MCF 10A (cell line): ENCODE measurements around the gene ADGRL3. TPM values are rescaled to one million over a fixed set of nuclear protein-coding genes. Genes with fewer than 3 reads are reported as not detected.

Experiments
- BruUV-seq: library from RNA; stranded (reverse); fragments of 400-500 nt; replicated peaks from 2 replicates; lab custom pipeline; 2021; lab: Mats Ljungman, UMichigan
- CTCF ChIA-PET: fragments of 300-600 bp; sonication (Branson Sonifier 250); formaldehyde crosslinking; extraction: SDS; loops from one replicate; lab custom pipeline; 2021; ENCODE audit warnings: antibody characterized with exemption, inconsistent platforms; lab: Yijun Ruan, JAX
- POLR2A ChIA-PET: fragments of 300-600, 350-650 bp; sonication (Branson Sonifier 250); formaldehyde crosslinking; extraction: SDS; loops from one replicate; lab custom pipeline; 2020; ENCODE audit warnings: antibody characterized with exemption, inconsistent platforms; lab: Yijun Ruan, JAX
- DNase-seq: peaks from one replicate; pipeline ENCODE4 v3.0.0-alpha.2; 2018; ENCODE audit not compliant: unreplicated experiment
- H3K27ac Mint-ChIP-seq: one replicate; pipeline ENCODE4 v1.8.0; 2022; ENCODE audit warnings: mild to moderate bottlenecking, low read depth, mixed read lengths; ENCODE audit not compliant: unreplicated experiment
- H3K27me3 Mint-ChIP-seq: one replicate; pipeline ENCODE4 v1.8.0; 2022; ENCODE audit warnings: mixed read lengths; ENCODE audit not compliant: insufficient read depth, unreplicated experiment
- H3K36me3 Mint-ChIP-seq: one replicate; pipeline ENCODE4 v1.8.0; 2022; ENCODE audit warnings: mild to moderate bottlenecking, moderate library complexity, mixed read lengths; ENCODE audit not compliant: insufficient read depth, unreplicated experiment
- H3K4me1 Mint-ChIP-seq: one replicate; pipeline ENCODE4 v1.8.0; 2022; ENCODE audit warnings: mixed read lengths; ENCODE audit not compliant: insufficient read depth, unreplicated experiment
- H3K4me3 Mint-ChIP-seq: one replicate; pipeline ENCODE4 v1.8.0; 2022; ENCODE audit warnings: mild to moderate bottlenecking, moderate library complexity, mixed read lengths; ENCODE audit not compliant: unreplicated experiment
- H3K9me3 Mint-ChIP-seq: one replicate; pipeline ENCODE4 v1.8.0; 2022; ENCODE audit warnings: mixed read lengths; ENCODE audit not compliant: unreplicated experiment
- intact Hi-C: fragments of 100-400 bp; cut with micrococcal nuclease; formaldehyde crosslinking; loops from 2 replicates; pipeline ENCODE4 v1.14.1; 2022
- total RNA-seq: library from RNA; stranded (reverse); gene quantifications from 2 replicates; pipeline ENCODE4 v1.2.3, GENCODE V29; 2022
- TF ChIP-seq, protein P1 (sequence below): fragments of 200-600 bp; IDR thresholded peaks from one replicate; pipeline ENCODE4 v1.8.0; 2022; ENCODE audit warnings: antibody characterized with exemption, mild to moderate bottlenecking; ENCODE audit not compliant: unreplicated experiment

The ADGRL3 gene
- total RNA-seq, 1 experiment from 2014 or later, result 3.6 TPM

DNA sequence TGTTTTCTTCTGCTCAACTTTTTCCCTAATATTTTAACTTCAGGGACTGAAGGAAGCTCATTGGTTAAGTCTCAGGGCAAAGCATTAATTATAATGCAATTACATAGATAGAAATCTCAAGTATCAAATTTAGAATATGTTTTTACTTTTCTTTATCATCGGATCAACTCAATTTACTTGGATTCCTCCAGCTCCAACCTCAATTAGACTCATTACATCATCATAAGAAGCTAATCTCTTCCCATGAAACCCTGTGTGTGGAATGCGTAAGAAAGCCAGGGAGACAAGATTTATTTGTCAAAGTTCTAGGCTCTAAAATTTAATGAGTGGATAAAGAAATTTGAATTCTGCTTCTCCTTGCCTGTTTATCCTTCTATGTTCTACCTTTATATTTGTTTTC is 918.4 kb downstream of the ADGRL3 start:
- ChIA-PET POLR2A (interaction anchor here (0.6 kb wide), 1 partner anchor 280 kb away, joined by 3 read pairs; no protein-coding TSS in a partner anchor), CTCF (no interaction called here)
- no peaks in the 10 kb centered on the region for H3K27me3 Mint-ChIP-seq
- intact Hi-C loops, result no loop called here
- no peaks in the 10 kb centered on the region for H3K9me3 Mint-ChIP-seq
- TF ChIP-seq, protein P1, sequence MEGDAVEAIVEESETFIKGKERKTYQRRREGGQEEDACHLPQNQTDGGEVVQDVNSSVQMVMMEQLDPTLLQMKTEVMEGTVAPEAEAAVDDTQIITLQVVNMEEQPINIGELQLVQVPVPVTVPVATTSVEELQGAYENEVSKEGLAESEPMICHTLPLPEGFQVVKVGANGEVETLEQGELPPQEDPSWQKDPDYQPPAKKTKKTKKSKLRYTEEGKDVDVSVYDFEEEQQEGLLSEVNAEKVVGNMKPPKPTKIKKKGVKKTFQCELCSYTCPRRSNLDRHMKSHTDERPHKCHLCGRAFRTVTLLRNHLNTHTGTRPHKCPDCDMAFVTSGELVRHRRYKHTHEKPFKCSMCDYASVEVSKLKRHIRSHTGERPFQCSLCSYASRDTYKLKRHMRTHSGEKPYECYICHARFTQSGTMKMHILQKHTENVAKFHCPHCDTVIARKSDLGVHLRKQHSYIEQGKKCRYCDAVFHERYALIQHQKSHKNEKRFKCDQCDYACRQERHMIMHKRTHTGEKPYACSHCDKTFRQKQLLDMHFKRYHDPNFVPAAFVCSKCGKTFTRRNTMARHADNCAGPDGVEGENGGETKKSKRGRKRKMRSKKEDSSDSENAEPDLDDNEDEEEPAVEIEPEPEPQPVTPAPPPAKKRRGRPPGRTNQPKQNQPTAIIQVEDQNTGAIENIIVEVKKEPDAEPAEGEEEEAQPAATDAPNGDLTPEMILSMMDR, result no peak
- no peak overlapping the region for H3K4me3 Mint-ChIP-seq
- no peak overlapping the region for H3K27ac Mint-ChIP-seq
- no peak for DNase-seq
- H3K4me1 Mint-ChIP-seq, result no peaks in the 10 kb centered on the region
- no TSS peak for BruUV-seq
- H3K36me3 Mint-ChIP-seq, result no peaks in the 10 kb centered on the region

DNA sequence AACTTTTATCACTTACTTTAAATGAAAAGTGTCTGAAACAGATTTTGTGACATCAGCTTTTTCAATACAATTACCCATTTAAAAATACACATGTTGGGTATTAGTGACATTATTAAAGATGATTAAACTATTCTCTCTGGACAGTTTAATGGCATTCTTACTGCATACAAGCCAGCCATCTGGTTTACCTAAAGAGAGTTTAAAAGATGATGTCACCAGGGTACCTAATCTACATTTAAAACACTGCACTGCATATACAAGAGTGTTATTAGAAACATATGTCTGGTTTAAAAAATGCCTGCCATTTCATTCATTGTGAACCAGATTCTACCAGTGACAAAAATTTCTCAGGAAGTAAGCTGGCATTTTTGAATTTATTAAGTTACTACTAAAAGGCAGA is 919.1 kb downstream of the ADGRL3 start:
- TF ChIP-seq, protein P1, result no peak
- Mint-ChIP-seq H3K9me3 (peaks cover 2% of the 10 kb centered on the region), H3K27ac (no peak overlapping the region), H3K27me3 (no peaks in the 10 kb centered on the region), H3K36me3 (no peaks in the 10 kb centered on the region), H3K4me3 (no peak overlapping the region), H3K4me1 (no peaks in the 10 kb centered on the region)
- POLR2A ChIA-PET, result interaction anchor here (0.6 kb wide), 1 partner anchor 280 kb away, joined by 3 read pairs; no protein-coding TSS in a partner anchor
- no TSS peak for BruUV-seq
- intact Hi-C loops, result no loop called here
- DNase-seq, result no peak
- CTCF ChIA-PET, result no interaction called here

DNA sequence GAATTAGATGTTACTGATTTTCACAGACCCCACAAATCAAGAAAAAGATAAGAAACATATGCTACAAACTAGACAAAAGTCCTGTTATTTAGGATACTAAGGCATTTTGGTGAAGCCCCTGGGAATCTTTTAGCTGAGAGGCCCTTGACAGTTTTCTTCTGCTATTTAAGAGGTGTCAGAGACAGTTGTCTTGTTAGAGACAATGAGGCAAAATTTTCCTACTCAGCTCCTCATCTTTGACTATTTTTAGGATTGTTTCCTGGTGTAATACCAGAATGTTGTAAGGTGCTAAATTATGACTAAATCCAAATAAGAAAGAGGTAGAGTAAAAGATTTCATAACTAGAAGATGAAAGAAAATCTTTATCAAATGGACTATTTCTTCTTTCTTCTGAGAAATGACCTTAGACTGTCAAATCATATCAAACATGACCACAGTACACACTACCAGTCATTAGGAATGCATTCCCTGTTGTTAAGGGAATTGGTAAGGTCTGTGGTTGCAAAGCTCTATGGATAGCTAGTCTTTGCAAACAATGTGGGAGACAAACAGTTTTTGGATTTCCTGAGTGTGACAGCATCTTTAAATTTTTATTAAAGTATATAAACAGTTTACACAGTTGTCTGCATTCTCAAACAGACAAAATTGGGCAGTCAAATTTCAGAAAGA is 926.1 kb downstream of the ADGRL3 start:
- Mint-ChIP-seq H3K4me1 (no peaks in the 10 kb centered on the region), H3K27me3 (no peaks in the 10 kb centered on the region), H3K36me3 (no peaks in the 10 kb centered on the region), H3K27ac (no peak overlapping the region), H3K4me3 (no peak overlapping the region), H3K9me3 (peaks cover 15% of the 10 kb centered on the region)
- BruUV-seq, result no TSS peak
- TF ChIP-seq, protein P1, result no peak
- DNase-seq, result no peak
- intact Hi-C loops, result no loop called here
- ChIA-PET POLR2A (interaction anchor here (0.5 kb wide), 1 partner anchor 350 kb away, joined by 3 read pairs; no protein-coding TSS in a partner anchor), CTCF (interaction anchor here (0.7 kb wide), 1 partner anchor 115 kb away, joined by 5 read pairs; no protein-coding TSS in a partner anchor)
